Measurements from ENCODE around the gene SAA2.
"Not testable (repeated sequence)": the region's sequence is repeated elsewhere in the genome, so short reads cannot be mapped to it uniquely, and the experiment has no call there.

SAA2 gene

GRCh38 chr11:18248561-18248960, at the start of gene SAA2:
SAA2 (minus strand) TSS chr11:18248668; CDS start chr11:18248011, 657 bp downstream.
- no peak for DNase-seq (ENCODE audit: low spot score)

- peak; percentile 9 for DNase-seq (ENCODE audit: low spot score)
These were observed 46.8 kb upstream of the SAA2 start for GRCh38 chr11:18295316-18295715.

GRCh38 chr11:18294862-18295261, 46.4 kb upstream of the SAA2 start:
- no peak for DNase-seq (ENCODE audit: low spot score)

GRCh38 chr11:18288911-18289310, 40.4 kb upstream of the SAA2 start:
- no peak for DNase-seq (ENCODE audit: low spot score)

GRCh38 chr11:18285841-18286240, 37.4 kb upstream of the SAA2 start:
- DNase-seq (ENCODE audit: low spot score) = no peak

GRCh38 chr11:18282626-18283025, 34.2 kb upstream of the SAA2 start:
- no peak for DNase-seq (ENCODE audit: low spot score)

GRCh38 chr11:18280438-18281045, 32.1 kb upstream of the SAA2 start:
- DNase-seq (ENCODE audit: low spot score) = no peak

- DNase-seq (ENCODE audit: low spot score) = peak; percentile 22
These were observed 29.2 kb upstream of the SAA2 start for GRCh38 chr11:18277565-18278271.

- no peak for DNase-seq (ENCODE audit: low spot score)
These were observed 22.7 kb upstream of the SAA2 start for GRCh38 chr11:18271206-18271605.

- DNase-seq (ENCODE audit: low spot score) = no peak
These were observed 21.6 kb upstream of the SAA2 start for GRCh38 chr11:18270102-18270501.

GRCh38 chr11:18269252-18269651, 20.8 kb upstream of the SAA2 start:
- DNase-seq (ENCODE audit: low spot score) = not testable (repeated sequence)

- not testable (repeated sequence) for DNase-seq (ENCODE audit: low spot score)
These were observed 19.1 kb upstream of the SAA2 start for GRCh38 chr11:18267335-18268133.

- no peak for DNase-seq (ENCODE audit: low spot score)
These were observed 17.5 kb upstream of the SAA2 start, which contains the start of gene SAA1 for GRCh38 chr11:18265949-18266348. SAA1 (plus strand) TSS chr11:18266264; CDS start chr11:18266888, 624 bp downstream.

GRCh38 chr11:18264677-18265555, 16.4 kb upstream of the SAA2 start:
- DNase-seq (ENCODE audit: low spot score) = no peak

- no peak for DNase-seq (ENCODE audit: low spot score)
These were observed 15.6 kb upstream of the SAA2 start for GRCh38 chr11:18264035-18264434.

- not testable (repeated sequence) for DNase-seq (ENCODE audit: low spot score)
These were observed 14.3 kb upstream of the SAA2 start for GRCh38 chr11:18262681-18263350.

- DNase-seq (ENCODE audit: low spot score) = no peak
These were observed 13.3 kb upstream of the SAA2 start for GRCh38 chr11:18261721-18262120.

- no peak for DNase-seq (ENCODE audit: low spot score)
These were observed 10.8 kb upstream of the SAA2 start for GRCh38 chr11:18259259-18259658.

GRCh38 chr11:18254781-18255361, 6.4 kb upstream of the SAA2 start:
- DNase-seq (ENCODE audit: low spot score) = no peak

- DNase-seq (ENCODE audit: low spot score) = no peak
These were observed 5.4 kb upstream of the SAA2 start for GRCh38 chr11:18253778-18254338.

GRCh38 chr11:18253233-18253632, 4.8 kb upstream of the SAA2 start:
- DNase-seq (ENCODE audit: low spot score) = no peak
